ENCODE measurements around the gene IL22RA1. TPM values are rescaled to one million over a fixed set of nuclear protein-coding genes. Genes with fewer than 3 reads are reported as not detected.
A peak's percentile ranks its signal among the peaks of the same experiment; 100 is the strongest.

Gene IL22RA1
- total RNA-seq, 1 experiment from 2014 or later: 0.13 TPM

GRCh38 chr1:24098943-24099638, 43.8 kb downstream of the IL22RA1 start:
- no CpG with 5 or more reads among the region's 12 CpGs for WGBS (ENCODE audit: extremely low coverage, insufficient read length, low lambda C conversion rate)
- H3K27ac ChIP-seq (ENCODE audit: insufficient read length, low read depth, low read length): no peak overlapping the region
- no peak overlapping the region for H3K18ac ChIP-seq (ENCODE audit: insufficient read length, low read depth, low read length)

More at GRCh38 chr1:24098943-24099638, 43.8 kb downstream of the IL22RA1 start:
- no peaks in the 10 kb centered on the region for H3K27me3 ChIP-seq (ENCODE audit: insufficient read depth, low read length)
- no peak overlapping the region for H2AK5ac ChIP-seq (ENCODE audit: insufficient read length, low read length)
- H4K5ac ChIP-seq (ENCODE audit: insufficient read length, low read depth, low read length): no peak overlapping the region
- no peak for DNase-seq
- H4K8ac ChIP-seq (replicated peaks; ENCODE audit: insufficient read length, low read depth, low read length): no peak overlapping the region
- no peak for TF ChIP-seq CTCF (conservative IDR thresholded peaks at IDR 0.05)
- H3K23ac ChIP-seq (ENCODE audit: insufficient read length, low read depth, low read length): no peak overlapping the region
- no peaks in the 10 kb centered on the region for H4K20me1 ChIP-seq (ENCODE audit: control insufficient read depth, insufficient read depth, insufficient read length)
- no peak overlapping the region for H2BK12ac ChIP-seq (ENCODE audit: insufficient read length, low read depth, low read length)
- no peak overlapping the region for H2AFZ ChIP-seq (ENCODE audit: low read length)
- Mint-ChIP-seq H3K4me1 (peaks cover 14 to 30% of the 10 kb centered on the region in 2 experiments), H3K27me3 (ENCODE audit: low read depth) (no peaks in the 10 kb centered on the region; the same call in 1 of the 2 replicates), H3K27ac (peak overlapping the region in 2 of 3 experiments; percentile 73 to 89; a peak in 3 of 7 replicates), H3K4me3 (peak overlapping the region in 1 of 2 experiments; percentile 16; a peak in 2 of 5 replicates), H3K9me3 (no peaks in the 10 kb centered on the region), H3K36me3 (ENCODE audit: insufficient read depth in 1 of 3, low read depth in 3 of 3) (no peaks in the 10 kb centered on the region)
- H3K4me2 ChIP-seq (ENCODE audit: insufficient read depth, insufficient read length, low read length): no peak overlapping the region
- H3K14ac ChIP-seq (ENCODE audit: insufficient read depth, low read length): no peak overlapping the region
- H3T11ph ChIP-seq (ENCODE audit: low read length): no peak overlapping the region
- no peaks in the 10 kb centered on the region for H3K79me2 ChIP-seq (ENCODE audit: insufficient read depth, low read length)
- H3K4me1 ChIP-seq (ENCODE audit: insufficient read depth, low read length): no peaks in the 10 kb centered on the region
- H3K9ac ChIP-seq (ENCODE audit: extremely low read depth, insufficient read length, low read length): no peak overlapping the region
- H4K91ac ChIP-seq (ENCODE audit: insufficient read length, low read depth, low read length): no peak overlapping the region
- H2BK120ac ChIP-seq (ENCODE audit: low read depth, low read length, poor library complexity, severe bottlenecking): no peak overlapping the region
- H2BK20ac ChIP-seq (ENCODE audit: low read depth, low read length, poor library complexity, severe bottlenecking): no peak overlapping the region
- H3K9me3 ChIP-seq (ENCODE audit: control insufficient read depth, low read depth, low read length): no peaks in the 10 kb centered on the region
- no peak overlapping the region for H3K4ac ChIP-seq (ENCODE audit: low read depth, low read length)
- H2BK15ac ChIP-seq (ENCODE audit: low read depth, low read length): no peak overlapping the region
- no peaks in the 10 kb centered on the region for H3K79me1 ChIP-seq (ENCODE audit: insufficient read depth, low read depth, low read length, poor library complexity, severe bottlenecking)
- H3K56ac ChIP-seq (ENCODE audit: insufficient read length, low read depth, low read length): no peak overlapping the region
- H3K23me2 ChIP-seq (ENCODE audit: insufficient read length, low read depth, low read length, poor library complexity, severe bottlenecking): no peaks in the 10 kb centered on the region
- H2BK5ac ChIP-seq (ENCODE audit: insufficient read length, low read length): no peak overlapping the region

Measured in H9 (cell line).